Activated CD4-positive, CD25-positive, alpha-beta regulatory T cell treated with anti-CD3 and anti-CD28 coated beads, Interleukin-2, amount 50 U/mL, for 72 hours (primary cell): ENCODE measurements around the gene FHL2.
"Not testable (repeated sequence)": the region's sequence is repeated elsewhere in the genome, so short reads cannot be mapped to it uniquely, and the experiment has no call there.

ENCODE experiments used
- DNase-seq: peaks from one replicate; pipeline ENCODE4 v3.0.0; 2021

The FHL2 gene

GRCh38 chr2:105335469-105335868, 63.4 kb downstream of the FHL2 start:
- DNase-seq = no peak

- DNase-seq = no peak
These were observed 64.6 kb downstream of the FHL2 start for GRCh38 chr2:105334211-105334610.

GRCh38 chr2:105330681-105331375, 68.0 kb downstream of the FHL2 start:
- no peak for DNase-seq

GRCh38 chr2:105329561-105330495, 69.0 kb downstream of the FHL2 start, which contains the start of gene TGFBRAP1:
Gene TGFBRAP1, minus strand, starts transcription at chr2:105329735. Its CDS starts 21,434 bp downstream, at chr2:105308301.
- DNase-seq = peak; percentile 69

- DNase-seq = peak; percentile 36
These were observed 69.7 kb downstream of the FHL2 start for GRCh38 chr2:105329197-105329554.

- DNase-seq = peak; percentile 33
These were observed 70.3 kb downstream of the FHL2 start for GRCh38 chr2:105328281-105329196.

GRCh38 chr2:105327690-105328089, 71.2 kb downstream of the FHL2 start:
- no peak for DNase-seq

- DNase-seq = not testable (repeated sequence)
These were observed 71.6 kb downstream of the FHL2 start for GRCh38 chr2:105327271-105327670.

GRCh38 chr2:105325389-105325963, 73.4 kb downstream of the FHL2 start:
- DNase-seq = no peak

- no peak for DNase-seq
These were observed 74.1 kb downstream of the FHL2 start for GRCh38 chr2:105324732-105325131.

GRCh38 chr2:105324101-105324500, 74.8 kb downstream of the FHL2 start:
- DNase-seq = no peak

- DNase-seq = no peak
These were observed 75.7 kb downstream of the FHL2 start for GRCh38 chr2:105323111-105323510.

GRCh38 chr2:105321875-105322646, 76.8 kb downstream of the FHL2 start:
- DNase-seq = no peak

GRCh38 chr2:105320651-105321215, 78.1 kb downstream of the FHL2 start:
- DNase-seq = no peak

GRCh38 chr2:105317937-105318336, 80.9 kb downstream of the FHL2 start:
- DNase-seq = no peak

GRCh38 chr2:105315314-105315713, 83.5 kb downstream of the FHL2 start:
- no peak for DNase-seq

- no peak for DNase-seq
These were observed 85.0 kb downstream of the FHL2 start for GRCh38 chr2:105313877-105314276.
